HepG2 (cell line): Measurements from ENCODE around the gene FGFR3. TPM values are rescaled to one million over a fixed set of nuclear protein-coding genes. Genes with fewer than 3 reads are reported as not detected.

Source experiments
- ARHGAP35 ChIP-seq: sonication (generic); formaldehyde crosslinking; IDR thresholded peaks from 2 replicates; pipeline ENCODE4 v1.9.0; 2022; ENCODE audit warnings: mild to moderate bottlenecking, inconsistent platforms, moderate library complexity, missing genetic modification reagents, borderline replicate concordance
- IRX3 ChIP-seq: sonication (generic); formaldehyde crosslinking; IDR thresholded peaks from 2 replicates; pipeline ENCODE4 v1.8.1; 2023; ENCODE audit warnings: mild to moderate bottlenecking, low read depth, missing genetic modification reagents, borderline replicate concordance
- NFIB ChIP-seq: sonication (generic); formaldehyde crosslinking; IDR thresholded peaks from 2 replicates; pipeline ENCODE4 v1.9.0; 2021; ENCODE audit warnings: missing genetic modification reagents, mild to moderate bottlenecking, borderline replicate concordance
- NKX3-1 ChIP-seq: sonication (generic); formaldehyde crosslinking; IDR thresholded peaks from 2 replicates; pipeline ENCODE4 v1.5.0; 2020; ENCODE audit warnings: missing genetic modification reagents
- POGZ ChIP-seq: sonication (generic); formaldehyde crosslinking; IDR thresholded peaks from 2 replicates; pipeline ENCODE4 v1.4.0; 2020; ENCODE audit warnings: mild to moderate bottlenecking, missing genetic modification reagents
- RELA ChIP-seq: sonication (generic); formaldehyde crosslinking; IDR thresholded peaks from 2 replicates; pipeline ENCODE4 v1.4.0; 2020; ENCODE audit warnings: missing genetic modification reagents
- SCMH1 ChIP-seq: sonication (generic); formaldehyde crosslinking; IDR thresholded peaks from 2 replicates; pipeline ENCODE4 v1.9.0; 2021; ENCODE audit warnings: missing genetic modification reagents, mild to moderate bottlenecking, borderline replicate concordance
- SP4 ChIP-seq: sonication (generic); formaldehyde crosslinking; IDR thresholded peaks from 2 replicates; pipeline ENCODE4 v1.8.1; 2023; ENCODE audit warnings: mild to moderate bottlenecking, missing genetic modification reagents
- ZNF232 ChIP-seq: sonication (generic); formaldehyde crosslinking; IDR thresholded peaks from 2 replicates; pipeline ENCODE4 v1.4.0; 2020; ENCODE audit warnings: missing genetic modification reagents, borderline replicate concordance
- ZSCAN9 ChIP-seq: IDR thresholded peaks from 2 replicates; pipeline ENCODE4 v1.6.1; 2016; ENCODE audit warnings: borderline replicate concordance
- polyA plus RNA-seq, 8 experiments: library from polyadenylated mRNA; depleted of rRNA in 3 of 8; stranded (reverse) in 7 of 8; unstranded in 1 of 8; fragments of >200 nt; fragmentation: Illumina TruSeq in 4 of 8; extraction: Trizol in 4 of 8; gene quantifications; 2 replicates each; pipeline versions ENCODE4 v1.2.1 to v1.2.3, GENCODE V29; 2011 to 2016; ENCODE audit warnings: low read depth in 4 of 8, missing spikeins in 1 of 8, mixed read lengths in 1 of 8; ENCODE audit not compliant: insufficient read depth in 1 of 8
- total RNA-seq, 5 experiments: library from RNA; depleted of rRNA; stranded (reverse); fragments of >200 nt; fragmentation: Illumina TruSeq; extraction: Trizol; gene quantifications; 2 replicates each; pipeline ENCODE4 v1.2.3, GENCODE V29; 2016; ENCODE audit warnings: low read depth in 1 of 5
- TF ChIP-seq, protein P1 (sequence below): sonication (generic); formaldehyde crosslinking; IDR thresholded peaks from 2 replicates; pipeline ENCODE4 v1.4.0; 2020; ENCODE audit warnings: mild to moderate bottlenecking, low read depth, missing genetic modification reagents

The FGFR3 gene
- total and polyA plus RNA-seq, 2 of the 13 experiments (the other 11 are each of a cell fraction or from before 2014, with no cell fraction given), result 103 to 109 TPM

DNA sequence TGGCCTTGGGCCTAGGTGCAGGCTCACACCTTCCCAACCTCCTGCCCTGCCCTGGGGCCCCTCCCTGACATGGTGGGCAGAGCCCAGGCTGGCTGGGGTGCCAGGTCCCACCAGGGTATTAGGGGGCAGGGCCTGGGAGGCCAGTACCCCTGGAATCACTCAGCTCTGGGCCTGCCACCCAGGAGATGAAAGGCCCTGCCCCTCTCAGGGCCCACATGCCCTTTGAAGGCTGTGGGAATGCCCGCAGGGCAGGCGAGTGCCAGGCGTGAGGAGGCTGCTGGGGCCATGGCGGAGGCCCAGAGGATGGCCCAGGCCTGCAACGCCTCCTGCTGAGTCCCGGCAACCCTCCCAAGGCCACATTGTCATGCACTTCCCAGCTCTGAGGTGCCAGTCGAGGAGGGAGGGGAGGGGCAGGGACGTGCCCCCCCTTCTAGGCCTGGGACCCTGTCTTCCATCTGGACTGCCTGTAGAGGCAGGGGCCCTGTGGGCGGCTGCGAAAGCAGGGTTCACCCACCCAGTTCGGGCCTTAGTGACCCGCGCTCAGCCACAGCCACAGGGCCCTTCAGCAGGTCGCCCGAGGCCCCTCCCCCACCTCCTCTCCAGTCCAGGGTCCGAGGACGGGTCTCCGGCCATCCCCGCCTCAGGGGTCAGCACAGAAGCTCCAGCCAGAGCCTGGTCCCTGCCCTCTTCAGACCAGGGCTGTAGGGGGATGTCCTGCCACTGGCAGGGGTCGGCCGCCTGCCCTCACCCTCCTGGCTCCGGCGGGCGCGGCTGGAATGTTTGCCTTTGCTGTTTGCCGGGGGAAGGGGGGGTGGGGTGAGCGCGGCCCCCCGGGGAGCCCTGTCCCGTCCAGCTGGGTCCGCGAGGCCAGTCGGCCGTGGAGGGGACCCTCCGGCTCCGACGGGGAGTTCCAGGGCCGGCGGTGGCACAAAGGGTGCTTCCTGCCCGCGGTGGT lies 26.7 kb upstream of the FGFR3 start (continued):
- TF ChIP-seq SP4 (CRISPR knock-in tag) (peak; percentile 70; the same call in 1 of the 2 replicates), POGZ (CRISPR knock-in tag) (no peak; the same call in 1 of the 2 replicates), RELA (no peak), ZSCAN9 (CRISPR knock-in tag) (no peak; the same call in 1 of the 2 replicates), IRX3 (no peak), ZNF232 (no peak), NFIB (CRISPR knock-in tag) (no peak), NKX3-1 (CRISPR knock-in tag) (peak; percentile 61; the same call in 1 of the 2 replicates), SCMH1 (no peak), ARHGAP35 (CRISPR knock-in tag) (peak; percentile 61; the same call in 1 of the 2 replicates)
- TF ChIP-seq, protein P1, sequence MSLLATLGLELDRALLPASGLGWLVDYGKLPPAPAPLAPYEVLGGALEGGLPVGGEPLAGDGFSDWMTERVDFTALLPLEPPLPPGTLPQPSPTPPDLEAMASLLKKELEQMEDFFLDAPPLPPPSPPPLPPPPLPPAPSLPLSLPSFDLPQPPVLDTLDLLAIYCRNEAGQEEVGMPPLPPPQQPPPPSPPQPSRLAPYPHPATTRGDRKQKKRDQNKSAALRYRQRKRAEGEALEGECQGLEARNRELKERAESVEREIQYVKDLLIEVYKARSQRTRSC (CRISPR knock-in tag), result 0 out of 2 replicates have a peak, but pooled peaks have one; percentile 25
